Fibroblast of the conjunctiva (primary cell): ENCODE results near the gene KIF1C.

Experiments
- DNase-seq: peaks from one replicate; pipeline ENCODE4 v3.0.0-alpha.2; 2010; ENCODE audit warnings: low read depth

KIF1C gene

GRCh38 chr17:4969047-4969550 lies 28.7 kb upstream of the KIF1C start:
- DNase-seq = peak; percentile 98

GRCh38 chr17:4969551-4970173 lies 28.1 kb upstream of the KIF1C start:
- DNase-seq = no peak

GRCh38 chr17:4970273-4970672 lies 27.5 kb upstream of the KIF1C start:
- DNase-seq = no peak

DNA sequence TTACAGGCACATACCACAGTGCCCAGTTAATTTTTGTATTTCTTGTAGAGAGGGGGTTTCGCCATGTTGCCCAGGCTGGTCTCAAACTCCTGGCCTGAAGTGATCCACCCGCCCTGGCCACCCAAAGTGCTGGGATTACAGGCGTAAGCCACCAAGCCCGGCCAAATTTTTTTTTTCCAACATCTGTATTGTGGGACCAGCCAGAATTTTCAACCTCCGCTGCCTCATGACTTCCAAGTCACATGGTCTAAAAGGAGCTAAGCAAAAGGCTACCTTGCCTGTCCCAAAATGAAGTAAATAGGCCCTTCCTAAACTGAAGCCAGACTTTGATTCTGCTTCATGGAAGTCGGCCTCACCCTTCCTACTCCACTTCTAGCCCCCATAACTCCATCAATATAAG lies 25.9 kb upstream of the KIF1C start:
- no peak for DNase-seq

- no peak for DNase-seq
Measured at GRCh38 chr17:4972322-4972721, 25.4 kb upstream of the KIF1C start.

- DNase-seq = no peak
Measured at GRCh38 chr17:4972752-4973151, 25.0 kb upstream of the KIF1C start.

DNA sequence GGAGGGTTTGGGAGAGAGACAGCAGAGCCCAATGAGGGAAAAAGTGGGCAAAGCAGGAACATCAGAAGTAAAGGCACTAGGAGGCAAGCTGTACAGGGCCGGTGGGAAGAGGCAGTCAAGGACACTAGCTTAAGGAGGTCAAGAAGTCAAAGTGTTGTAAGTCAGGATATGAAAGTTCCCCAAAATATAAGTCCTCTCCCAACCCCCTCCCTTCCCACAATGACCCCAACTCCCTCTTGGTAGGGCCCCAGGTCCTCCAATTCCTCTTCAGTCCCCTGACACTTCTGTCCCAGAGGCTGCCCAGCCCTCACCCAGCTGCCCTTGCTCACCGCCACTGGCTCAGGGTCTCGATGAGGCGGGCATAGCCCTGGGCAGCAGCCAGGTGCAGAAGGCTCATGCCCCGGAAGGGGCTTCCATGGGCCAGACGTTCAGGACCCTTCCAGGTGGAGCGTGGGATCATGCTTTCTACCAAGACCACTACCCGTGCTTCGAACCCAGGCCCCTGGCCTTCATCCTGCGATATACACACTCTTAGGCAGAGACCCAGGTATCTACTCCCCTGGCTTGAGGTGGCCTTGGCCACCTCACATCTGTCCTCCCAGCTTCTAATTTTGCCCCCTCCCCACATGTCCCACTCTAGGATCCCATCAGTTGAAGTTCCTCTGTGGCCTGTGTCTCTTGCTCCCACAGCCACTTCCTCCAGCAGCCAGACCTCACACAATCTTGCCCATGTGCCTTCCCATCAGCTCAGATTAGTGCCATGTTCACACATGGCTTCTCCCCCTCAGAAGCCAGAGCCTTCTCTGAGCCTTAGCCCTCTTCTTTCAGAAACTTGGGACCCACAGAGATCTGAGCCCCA lies 24.3 kb upstream of the KIF1C start:
- DNase-seq = no peak

- no peak for DNase-seq
Measured at GRCh38 chr17:4974115-4974670, 23.6 kb upstream of the KIF1C start.

- no peak for DNase-seq
Measured at GRCh38 chr17:4978726-4979125, 19.0 kb upstream of the KIF1C start.

DNA sequence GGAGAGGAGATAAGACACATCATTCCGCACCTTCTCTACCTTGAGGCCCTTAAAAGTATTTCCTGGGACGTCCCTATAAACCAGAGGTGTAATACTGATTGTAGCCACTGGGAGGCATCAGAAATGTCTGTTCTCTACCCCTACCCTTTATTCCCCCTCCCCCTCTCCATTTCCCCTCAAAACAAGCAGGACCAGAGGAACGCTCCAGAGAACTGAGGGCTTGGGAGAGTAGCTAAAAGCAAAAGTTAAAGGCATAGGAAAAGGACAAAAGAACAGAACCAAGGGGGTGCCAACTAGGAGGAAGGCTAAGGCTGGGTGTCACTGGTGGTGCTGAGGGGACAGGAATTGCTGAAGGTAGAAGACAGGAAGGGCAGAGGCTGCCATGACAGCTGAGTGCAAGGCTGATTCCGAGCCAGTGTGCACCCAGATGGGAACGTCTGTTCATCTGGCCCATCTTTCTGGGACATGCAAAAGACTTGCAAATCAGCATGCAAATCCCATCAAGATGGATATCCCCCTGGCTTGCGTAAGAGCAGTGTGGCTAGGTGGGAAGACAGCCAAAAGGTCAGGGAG lies 17.0 kb upstream of the KIF1C start:
- DNase-seq = no peak

- DNase-seq = no peak
Measured at GRCh38 chr17:4982305-4982704, 15.4 kb upstream of the KIF1C start.

- DNase-seq = no peak
Measured at GRCh38 chr17:4986403-4986802, 11.3 kb upstream of the KIF1C start.

DNA sequence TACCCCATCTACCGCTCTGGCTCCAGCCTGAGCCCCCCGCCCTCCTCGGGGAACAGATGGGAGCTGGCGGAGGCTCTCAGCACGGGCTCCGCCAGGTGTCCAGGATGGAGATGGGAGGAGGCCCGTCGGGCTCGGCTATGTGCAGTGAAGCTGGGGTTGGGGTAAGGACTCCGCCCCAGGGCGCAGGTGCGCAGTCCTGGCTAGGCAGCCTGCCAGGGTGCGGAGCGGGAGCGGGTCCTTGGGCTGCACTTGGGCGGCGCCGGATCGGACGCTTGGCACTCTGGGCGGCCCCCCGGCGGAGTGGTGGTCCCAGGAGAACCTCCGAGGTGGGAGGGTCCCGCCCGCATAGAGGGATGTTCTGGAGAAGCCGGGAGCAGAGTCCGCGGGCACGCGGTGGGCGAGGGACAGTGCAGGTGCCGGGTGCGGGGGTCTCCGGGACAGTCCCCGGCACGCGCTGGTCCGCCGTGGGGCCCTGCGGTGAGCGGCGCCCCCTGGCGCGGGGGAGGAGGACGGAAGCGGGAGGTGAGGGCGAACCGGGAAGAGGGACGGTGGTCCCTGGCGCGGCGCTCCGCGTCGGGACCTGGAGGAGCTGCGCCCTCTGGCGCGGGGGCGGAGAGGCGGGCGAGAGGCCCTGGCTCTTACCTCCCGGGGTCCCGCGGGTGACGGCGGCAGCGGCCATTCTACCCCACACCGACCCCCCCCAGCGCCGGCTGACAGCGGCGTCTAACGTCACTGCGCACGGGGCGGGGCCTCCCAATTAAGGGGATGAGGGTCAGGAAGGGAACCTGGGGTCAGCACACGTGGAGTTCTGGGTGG lies 10.6 kb upstream of the KIF1C start, which contains the start of gene CAMTA2:
TSS of gene CAMTA2 (minus strand) at position 725 of the 816 bp plus-strand sequence. CDS start 1,453 bp downstream, outside the sequence.
- peak; percentile 52 for DNase-seq

DNA sequence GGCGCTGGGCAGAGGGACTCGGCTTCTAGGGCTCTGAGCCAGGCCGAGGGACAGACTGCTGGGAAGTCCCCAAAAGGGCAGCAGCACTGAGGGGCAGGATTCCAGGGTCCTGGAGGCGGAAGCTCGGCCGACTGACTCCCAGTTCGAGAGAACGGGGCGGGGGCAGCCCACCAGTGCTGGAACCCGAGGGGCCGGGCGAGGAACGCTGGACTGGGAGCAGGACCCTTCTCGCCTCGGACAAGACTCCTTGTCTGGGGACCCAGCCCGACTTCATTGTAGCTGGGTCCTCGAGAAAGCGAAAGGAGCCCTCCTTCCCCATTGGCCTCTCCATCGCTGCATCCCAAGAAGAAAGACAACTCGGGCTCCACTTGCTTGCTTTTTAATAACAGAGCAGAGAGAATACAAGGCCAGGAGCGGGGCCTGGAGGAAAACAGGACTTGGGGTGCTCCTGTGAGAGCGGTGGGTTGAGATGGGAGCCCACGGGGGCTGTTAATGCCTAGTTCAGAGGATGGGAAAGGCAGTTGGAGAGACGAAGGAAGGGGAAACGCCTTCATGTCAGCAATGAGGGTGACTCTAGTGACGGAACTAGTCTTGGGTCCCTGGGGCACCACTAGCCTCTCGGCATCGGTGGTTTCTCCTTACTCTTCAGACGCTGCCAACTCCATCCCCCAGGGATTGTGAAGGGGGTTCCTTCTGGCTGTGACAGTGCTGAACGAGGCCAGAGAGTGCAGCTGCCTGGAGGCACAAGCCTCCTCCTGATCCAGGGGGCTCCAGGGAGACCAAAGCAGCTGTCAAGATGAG lies 9.8 kb upstream of the KIF1C start:
- no peak for DNase-seq

- DNase-seq = no peak
Measured at GRCh38 chr17:4994081-4994595, 3.6 kb upstream of the KIF1C start.

GRCh38 chr17:4998027-4998731 lies 429 bp downstream of the KIF1C start:
- no peak for DNase-seq

- DNase-seq = no peak
Measured at GRCh38 chr17:4998732-4999429, 1.1 kb downstream of the KIF1C start.

DNA sequence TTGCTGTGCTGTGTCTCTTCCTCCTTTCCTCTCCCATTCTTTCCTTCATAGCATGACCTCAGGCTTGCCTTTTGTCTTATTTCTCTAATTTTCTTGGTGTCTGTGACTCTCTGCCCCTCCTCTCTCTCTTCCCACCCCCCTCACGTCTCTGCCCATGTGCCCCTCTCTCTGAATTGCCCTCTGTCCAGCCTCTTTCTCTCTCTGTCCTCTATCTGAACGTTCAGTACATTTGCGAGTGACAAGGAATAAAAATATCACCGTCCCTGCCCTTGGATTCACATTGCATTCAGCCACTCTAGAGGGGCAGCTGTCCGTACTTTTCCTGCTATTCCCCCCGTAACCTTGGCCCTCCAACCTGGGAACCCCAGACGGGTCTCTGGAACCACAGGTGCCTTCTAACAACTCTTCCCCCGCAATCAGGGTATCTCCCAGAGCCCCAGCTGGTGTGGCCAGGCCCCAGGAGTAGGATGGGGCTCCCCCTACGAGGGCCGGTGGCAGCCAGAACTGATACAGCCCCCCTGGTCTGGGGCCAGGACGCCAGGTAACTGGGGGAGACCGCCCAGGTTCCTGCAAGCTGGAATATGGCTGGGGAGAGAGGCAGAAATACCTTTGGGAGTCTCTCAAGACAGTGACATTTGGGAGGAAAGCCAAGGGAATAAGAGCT lies 1.8 kb downstream of the KIF1C start:
- no peak for DNase-seq

- no peak for DNase-seq
Measured at GRCh38 chr17:5000237-5000639, 2.5 kb downstream of the KIF1C start.
